ENCODE results near the gene PRSS2. TPM values are rescaled to one million over a fixed set of nuclear protein-coding genes. Genes with fewer than 3 reads are reported as not detected.

PRSS2 gene
- total RNA-seq, 1 donor from 2014 or later: not detected

- Histone ChIP-seq H3K4me3 (no peak overlapping the region), H3K9me3 (no peaks in the 10 kb centered on the region), H3K4me1 (no peaks in the 10 kb centered on the region), H3K27ac (no peak overlapping the region), H3K36me3 (no peaks in the 10 kb centered on the region), H3K27me3 (no peaks in the 10 kb centered on the region)
- no peak for TF ChIP-seq CTCF (IDR thresholded peaks at IDR 0.05)
- no peak for TF ChIP-seq POLR2AphosphoS5 (IDR thresholded peaks at IDR 0.05; ENCODE audit: insufficient read depth in 1 of 2, low read depth in 1 of 2)
- TF ChIP-seq POLR2A (IDR thresholded peaks at IDR 0.05): no peak
- intact Hi-C loops (cut with DNase I): no loop called here
- no peak for DNase-seq (ENCODE audit: extremely low spot score in 2 of 2)
Observed at GRCh38 chr7:142787034-142787768, 16.4 kb downstream of the PRSS2 start.

GRCh38 chr7:142787783-142788182 is 17.0 kb downstream of the PRSS2 start:
- H3K36me3 ChIP-seq: no peaks in the 10 kb centered on the region
- H3K4me1 ChIP-seq: no peaks in the 10 kb centered on the region
- peak overlapping the region in 1 of 2 donors; percentile 2 for H3K4me3 ChIP-seq
- H3K27me3 ChIP-seq: no peaks in the 10 kb centered on the region
- H3K9me3 ChIP-seq: no peaks in the 10 kb centered on the region
- no peak for TF ChIP-seq POLR2A (IDR thresholded peaks at IDR 0.05)
- TF ChIP-seq POLR2AphosphoS5 (IDR thresholded peaks at IDR 0.05; ENCODE audit: insufficient read depth in 1 of 2, low read depth in 1 of 2): no peak
- TF ChIP-seq CTCF (IDR thresholded peaks at IDR 0.05): no peak
- DNase-seq (ENCODE audit: extremely low spot score in 2 of 2): no peak
- intact Hi-C loops (cut with DNase I): no loop called here
- H3K27ac ChIP-seq: no peak overlapping the region

- DNase-seq (ENCODE audit: extremely low spot score in 2 of 2): no peak
- Histone ChIP-seq H3K36me3 (no peaks in the 10 kb centered on the region), H3K4me1 (no peaks in the 10 kb centered on the region), H3K4me3 (peak overlapping the region in 1 of 2 donors; percentile 2), H3K27me3 (no peaks in the 10 kb centered on the region), H3K27ac (no peak overlapping the region), H3K9me3 (no peaks in the 10 kb centered on the region)
- TF ChIP-seq CTCF (IDR thresholded peaks at IDR 0.05) (no peak), POLR2A (IDR thresholded peaks at IDR 0.05) (no peak), POLR2AphosphoS5 (IDR thresholded peaks at IDR 0.05; ENCODE audit: insufficient read depth in 1 of 2, low read depth in 1 of 2) (no peak)
- intact Hi-C loops (cut with DNase I): no loop called here
Observed at GRCh38 chr7:142788303-142789289, 17.8 kb downstream of the PRSS2 start.

- intact Hi-C loops (cut with DNase I): no loop called here
- TF ChIP-seq POLR2AphosphoS5 (IDR thresholded peaks at IDR 0.05; ENCODE audit: insufficient read depth in 1 of 2, low read depth in 1 of 2): no peak
- TF ChIP-seq CTCF (IDR thresholded peaks at IDR 0.05): no peak
- no peak for TF ChIP-seq POLR2A (IDR thresholded peaks at IDR 0.05)
- H3K4me1 ChIP-seq: no peaks in the 10 kb centered on the region
- H3K9me3 ChIP-seq: no peaks in the 10 kb centered on the region
- no peaks in the 10 kb centered on the region for H3K36me3 ChIP-seq
- no peaks in the 10 kb centered on the region for H3K27me3 ChIP-seq
- no peak overlapping the region for H3K4me3 ChIP-seq
- H3K27ac ChIP-seq: no peak overlapping the region
- DNase-seq (ENCODE audit: extremely low spot score in 2 of 2): no peak
Observed at GRCh38 chr7:142789441-142789840, 18.7 kb downstream of the PRSS2 start.

Data from vagina (tissue), 2 donors.